ENCODE data around the gene SERGEF.
A peak's percentile ranks its signal among the peaks of the same experiment; 100 is the strongest.

SERGEF gene

DNA sequence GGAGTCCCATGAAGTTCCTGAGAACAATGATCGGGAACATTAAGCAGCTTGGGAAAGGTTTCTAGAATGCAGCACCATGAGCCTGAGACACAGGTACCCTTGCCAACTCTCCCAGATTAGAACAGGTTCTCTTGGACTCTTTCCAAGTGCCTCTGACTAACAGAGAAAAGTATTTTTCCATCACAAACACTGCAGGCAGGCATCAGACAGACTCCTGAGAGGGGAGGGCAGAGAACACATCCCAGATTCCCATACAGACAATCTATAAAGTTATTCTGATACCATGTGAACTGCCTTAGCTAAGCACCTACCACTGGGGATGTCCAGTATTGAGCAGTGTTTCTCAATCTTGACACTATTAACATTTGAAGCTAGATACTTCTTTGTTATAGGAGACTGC, 27.3 kb downstream of the SERGEF start:
- Histone ChIP-seq H3F3A (ENCODE audit: control insufficient read depth, insufficient read depth) (peaks cover 4% of the 10 kb centered on the region), H3K79me2 (ENCODE audit: control insufficient read depth, low read length) (no peaks in the 10 kb centered on the region), H3K4me2 (ENCODE audit: low read length) (no peak overlapping the region), H3K9me3 (ENCODE audit: control insufficient read depth, insufficient read depth, low read length) (no peaks in the 10 kb centered on the region), H3K27ac (ENCODE audit: low read depth, low read length) (no peak overlapping the region), H3K9me2 (replicated peaks; ENCODE audit: control insufficient read depth, low read length) (no peaks in the 10 kb centered on the region), H3K4me1 (ENCODE audit: control insufficient read depth, low read length) (no peaks in the 10 kb centered on the region), H3K36me3 (ENCODE audit: control insufficient read depth, low read length) (peaks cover 62% of the 10 kb centered on the region), H4K20me1 (ENCODE audit: control insufficient read depth, insufficient read depth, low read depth, low read length) (no peaks in the 10 kb centered on the region), H3K27me3 (ENCODE audit: control insufficient read depth, low read length) (no peaks in the 10 kb centered on the region), H3K4me3 (ENCODE audit: low read length) (no peak overlapping the region)
- TF ChIP-seq, protein P1, sequence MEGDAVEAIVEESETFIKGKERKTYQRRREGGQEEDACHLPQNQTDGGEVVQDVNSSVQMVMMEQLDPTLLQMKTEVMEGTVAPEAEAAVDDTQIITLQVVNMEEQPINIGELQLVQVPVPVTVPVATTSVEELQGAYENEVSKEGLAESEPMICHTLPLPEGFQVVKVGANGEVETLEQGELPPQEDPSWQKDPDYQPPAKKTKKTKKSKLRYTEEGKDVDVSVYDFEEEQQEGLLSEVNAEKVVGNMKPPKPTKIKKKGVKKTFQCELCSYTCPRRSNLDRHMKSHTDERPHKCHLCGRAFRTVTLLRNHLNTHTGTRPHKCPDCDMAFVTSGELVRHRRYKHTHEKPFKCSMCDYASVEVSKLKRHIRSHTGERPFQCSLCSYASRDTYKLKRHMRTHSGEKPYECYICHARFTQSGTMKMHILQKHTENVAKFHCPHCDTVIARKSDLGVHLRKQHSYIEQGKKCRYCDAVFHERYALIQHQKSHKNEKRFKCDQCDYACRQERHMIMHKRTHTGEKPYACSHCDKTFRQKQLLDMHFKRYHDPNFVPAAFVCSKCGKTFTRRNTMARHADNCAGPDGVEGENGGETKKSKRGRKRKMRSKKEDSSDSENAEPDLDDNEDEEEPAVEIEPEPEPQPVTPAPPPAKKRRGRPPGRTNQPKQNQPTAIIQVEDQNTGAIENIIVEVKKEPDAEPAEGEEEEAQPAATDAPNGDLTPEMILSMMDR (IDR thresholded peaks at IDR 0.05; ENCODE audit: low read depth, low read length, poor library complexity, severe bottlenecking): no peak
- TF ChIP-seq EZH2phosphoT487 (IDR thresholded peaks at IDR 0.05; ENCODE audit: borderline replicate concordance, low read length): no peak

DNA sequence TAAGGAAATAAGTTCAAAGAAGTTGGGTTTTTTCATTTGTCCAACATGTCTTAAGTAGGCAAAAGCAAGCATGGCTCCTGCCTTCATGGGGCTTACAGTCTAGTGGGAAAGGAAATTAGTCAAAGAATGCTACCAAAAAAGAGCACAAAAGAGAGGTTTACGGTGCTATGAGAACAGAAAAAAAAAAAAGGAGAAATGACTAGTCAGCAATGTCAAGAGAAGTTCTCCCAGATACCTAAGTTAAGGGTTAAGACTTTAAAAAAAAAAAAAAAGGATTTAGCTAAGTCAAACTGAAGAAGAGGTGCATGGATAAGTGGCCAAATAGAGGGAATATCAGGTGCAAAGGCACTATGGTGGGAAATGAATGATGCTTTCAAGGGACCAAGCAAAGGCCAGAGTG, 29.3 kb downstream of the SERGEF start:
- Histone ChIP-seq H3K36me3 (ENCODE audit: control insufficient read depth, low read length) (peaks cover 58% of the 10 kb centered on the region), H4K20me1 (ENCODE audit: control insufficient read depth, insufficient read depth, low read depth, low read length) (peaks cover 3% of the 10 kb centered on the region; the same call in 1 of the 2 replicates), H3K9me2 (replicated peaks; ENCODE audit: control insufficient read depth, low read length) (no peaks in the 10 kb centered on the region), H3K79me2 (ENCODE audit: control insufficient read depth, low read length) (no peaks in the 10 kb centered on the region), H3K4me3 (ENCODE audit: low read length) (no peak overlapping the region), H3F3A (ENCODE audit: control insufficient read depth, insufficient read depth) (peaks cover 6% of the 10 kb centered on the region), H3K9me3 (ENCODE audit: control insufficient read depth, insufficient read depth, low read length) (no peaks in the 10 kb centered on the region), H3K4me2 (ENCODE audit: low read length) (no peak overlapping the region), H3K4me1 (ENCODE audit: control insufficient read depth, low read length) (no peaks in the 10 kb centered on the region), H3K27me3 (ENCODE audit: control insufficient read depth, low read length) (no peaks in the 10 kb centered on the region), H3K27ac (ENCODE audit: low read depth, low read length) (no peak overlapping the region)
- no peak for TF ChIP-seq EZH2phosphoT487 (IDR thresholded peaks at IDR 0.05; ENCODE audit: borderline replicate concordance, low read length)
- TF ChIP-seq, protein P1 (IDR thresholded peaks at IDR 0.05; ENCODE audit: low read depth, low read length, poor library complexity, severe bottlenecking): no peak

DNA sequence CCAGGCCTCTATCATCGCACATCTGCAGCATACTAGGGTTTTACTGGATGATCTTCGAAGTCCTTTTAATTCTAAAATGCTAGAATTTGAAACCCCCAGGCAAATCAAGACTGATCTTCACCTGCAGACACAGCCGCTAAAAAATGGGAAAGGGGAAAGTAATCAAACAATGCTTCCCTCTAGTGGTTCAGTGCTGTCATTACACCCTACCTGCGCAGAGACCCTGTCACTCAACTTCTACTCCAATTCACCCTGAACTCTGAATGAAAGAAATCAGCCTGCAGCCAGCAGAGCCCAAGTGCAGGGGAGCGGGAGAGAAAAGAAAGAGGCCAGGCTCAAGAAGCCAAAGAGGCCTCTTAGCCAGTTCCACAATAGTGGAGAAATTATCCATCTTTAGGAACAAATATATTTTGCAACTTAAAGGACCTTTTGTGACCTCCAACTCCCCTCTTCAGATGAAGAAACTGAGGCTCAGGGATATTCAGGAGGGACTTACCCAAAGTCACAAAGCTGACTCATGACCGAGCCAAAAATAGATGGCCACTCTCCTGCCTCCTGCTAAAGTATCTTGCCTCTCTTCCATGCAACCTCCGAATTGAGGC, 33.0 kb downstream of the SERGEF start:
- Histone ChIP-seq H4K20me1 (ENCODE audit: control insufficient read depth, insufficient read depth, low read depth, low read length) (peaks cover 3% of the 10 kb centered on the region; the same call in 1 of the 2 replicates), H3K9me3 (ENCODE audit: control insufficient read depth, insufficient read depth, low read length) (no peaks in the 10 kb centered on the region), H3K4me1 (ENCODE audit: control insufficient read depth, low read length) (no peaks in the 10 kb centered on the region), H3K79me2 (ENCODE audit: control insufficient read depth, low read length) (no peaks in the 10 kb centered on the region), H3F3A (ENCODE audit: control insufficient read depth, insufficient read depth) (peaks cover 6% of the 10 kb centered on the region), H3K36me3 (ENCODE audit: control insufficient read depth, low read length) (peaks cover 24% of the 10 kb centered on the region), H3K27ac (ENCODE audit: low read depth, low read length) (no peak overlapping the region), H3K27me3 (ENCODE audit: control insufficient read depth, low read length) (no peaks in the 10 kb centered on the region), H3K4me2 (ENCODE audit: low read length) (no peak overlapping the region), H3K9me2 (replicated peaks; ENCODE audit: control insufficient read depth, low read length) (no peaks in the 10 kb centered on the region), H3K4me3 (ENCODE audit: low read length) (no peak overlapping the region)
- TF ChIP-seq, protein P1 (IDR thresholded peaks at IDR 0.05; ENCODE audit: low read depth, low read length, poor library complexity, severe bottlenecking): peak; percentile 85
- no peak for TF ChIP-seq EZH2phosphoT487 (IDR thresholded peaks at IDR 0.05; ENCODE audit: borderline replicate concordance, low read length)
